K562 (cell line): ENCODE measurements around the gene PRPF8. TPM values are rescaled to one million over a fixed set of nuclear protein-coding genes. Genes with fewer than 3 reads are reported as not detected.

Source experiments
- DNMT1 ChIP-seq: fragments of 450-650 bp; IDR thresholded peaks from 2 replicates; pipeline ENCODE4 v1.6.1; 2016; ENCODE audit warnings: antibody characterized with exemption, mild to moderate bottlenecking
- HNRNPK ChIP-seq: fragments of 200-400 bp; formaldehyde crosslinking; IDR thresholded peaks from one replicate; pipeline ENCODE4 v1.6.1; 2018; ENCODE audit warnings: mild to moderate bottlenecking, low read depth, low read length; ENCODE audit not compliant: poor library complexity, severe bottlenecking
- MBD2 ChIP-seq: sonication (generic); IDR thresholded peaks from 2 replicates; pipeline ENCODE4 v1.6.1; 2016; ENCODE audit warnings: low read depth, borderline replicate concordance
- PCBP2 ChIP-seq: fragments of 200-400 bp; formaldehyde crosslinking; IDR thresholded peaks from 2 replicates; pipeline ENCODE4 v1.6.1; 2018; ENCODE audit warnings: low read length, low read depth, mild to moderate bottlenecking, moderate library complexity; ENCODE audit not compliant: poor library complexity, severe bottlenecking
- PRPF4 ChIP-seq: fragments of 200-400 bp; formaldehyde crosslinking; IDR thresholded peaks from one replicate; pipeline ENCODE4 v1.6.1; 2017; ENCODE audit warnings: low read length, low read depth, mild to moderate bottlenecking; ENCODE audit not compliant: insufficient read depth, poor library complexity, severe bottlenecking
- ZBTB7A ChIP-seq: IDR thresholded peaks from 2 replicates; pipeline ENCODE4 v1.6.1; 2011; ENCODE audit warnings: low read depth, mild to moderate bottlenecking, low read length, moderate library complexity, borderline replicate concordance; ENCODE audit not compliant: control insufficient read depth
- ZNF324 ChIP-seq: fragments of 250-450 bp; sonication (Bioruptor Pico); IDR thresholded peaks from 2 replicates; pipeline ENCODE4 v1.4.0; 2020; ENCODE audit warnings: mild to moderate bottlenecking
- ZNF707 ChIP-seq: fragments of 250-450 bp; sonication (Bioruptor Pico); conservative IDR thresholded peaks from 2 replicates; pipeline ENCODE4 v1.8.0; 2022; ENCODE audit warnings: inconsistent platforms, mild to moderate bottlenecking, moderate library complexity
- polyA plus RNA-seq, 8 experiments: library from polyadenylated mRNA; depleted of rRNA in 4 of 8; stranded (reverse) in 5 of 8; unstranded in 3 of 8; fragments of >200 nt; fragmentation: Nextera tagmentation in 2 of 8; fragmentation: Illumina TruSeq in 1 of 8; extraction: Ambion mirVana in 2 of 8; extraction: Trizol in 1 of 8; gene quantifications; 2 replicates each; pipeline versions ENCODE4 v1.2.1 to v1.2.3, GENCODE V29; 2011 to 2014; ENCODE audit warnings: inconsistent platforms in 1 of 8, missing spikeins in 1 of 8
- total RNA-seq, 7 experiments: library from RNA; depleted of rRNA in 6 of 7; stranded (reverse); fragments of >200 nt in 6 of 7; fragmentation: Illumina TruSeq in 2 of 7; extraction: Trizol in 2 of 7; gene quantifications; 2 replicates each; pipeline versions ENCODE4 v1.2.1 to v1.2.3, GENCODE V29; 2011 to 2021; ENCODE audit warnings: low replicate concordance in 1 of 7
- TF ChIP-seq, protein P1 (sequence below): fragments of 450-650 bp; formaldehyde crosslinking; IDR thresholded peaks from 2 replicates; pipeline ENCODE4 v1.4.0; 2022; ENCODE audit warnings: missing genetic modification characterization
- TF ChIP-seq, protein P2 (sequence below): fragments of 450-650 bp; IDR thresholded peaks from 2 replicates; pipeline ENCODE4 v1.6.1; 2016; ENCODE audit warnings: low read depth
- TF ChIP-seq, protein P3 (sequence below), 2 experiments: fragments of 250-450 bp in 1 of 2; fragments of 450-650 bp in 1 of 2; sonication (Bioruptor Pico) in 1 of 2; IDR thresholded peaks; 2 replicates each; pipeline versions ENCODE4 v1.6.1 to v1.8.0; 2016 to 2021; ENCODE audit warnings: mild to moderate bottlenecking in 2 of 2, moderate library complexity in 2 of 2, missing compliant biosample characterization in 1 of 2, missing genetic modification characterization in 1 of 2
- TF ChIP-seq, protein P4 (sequence below), 2 experiments: IDR thresholded peaks; 2 replicates each; pipeline ENCODE4 v1.6.1; 2011; ENCODE audit warnings: borderline replicate concordance in 1 of 2, control low read depth in 1 of 2, low read depth in 1 of 2, low read length in 1 of 2, mild to moderate bottlenecking in 1 of 2, mixed read lengths in 1 of 2, moderate library complexity in 1 of 2; ENCODE audit not compliant: insufficient read depth in 1 of 2, insufficient read length in 1 of 2, poor library complexity in 1 of 2, severe bottlenecking in 1 of 2; ENCODE audit errors: extremely low read depth in 1 of 2

PRPF8 gene
- total and polyA plus RNA-seq, 9 of the 15 experiments (the other 6 are each of a cell fraction or from before 2014, with no cell fraction given), result 64.3 to 294 (median 85.9) TPM

DNA sequence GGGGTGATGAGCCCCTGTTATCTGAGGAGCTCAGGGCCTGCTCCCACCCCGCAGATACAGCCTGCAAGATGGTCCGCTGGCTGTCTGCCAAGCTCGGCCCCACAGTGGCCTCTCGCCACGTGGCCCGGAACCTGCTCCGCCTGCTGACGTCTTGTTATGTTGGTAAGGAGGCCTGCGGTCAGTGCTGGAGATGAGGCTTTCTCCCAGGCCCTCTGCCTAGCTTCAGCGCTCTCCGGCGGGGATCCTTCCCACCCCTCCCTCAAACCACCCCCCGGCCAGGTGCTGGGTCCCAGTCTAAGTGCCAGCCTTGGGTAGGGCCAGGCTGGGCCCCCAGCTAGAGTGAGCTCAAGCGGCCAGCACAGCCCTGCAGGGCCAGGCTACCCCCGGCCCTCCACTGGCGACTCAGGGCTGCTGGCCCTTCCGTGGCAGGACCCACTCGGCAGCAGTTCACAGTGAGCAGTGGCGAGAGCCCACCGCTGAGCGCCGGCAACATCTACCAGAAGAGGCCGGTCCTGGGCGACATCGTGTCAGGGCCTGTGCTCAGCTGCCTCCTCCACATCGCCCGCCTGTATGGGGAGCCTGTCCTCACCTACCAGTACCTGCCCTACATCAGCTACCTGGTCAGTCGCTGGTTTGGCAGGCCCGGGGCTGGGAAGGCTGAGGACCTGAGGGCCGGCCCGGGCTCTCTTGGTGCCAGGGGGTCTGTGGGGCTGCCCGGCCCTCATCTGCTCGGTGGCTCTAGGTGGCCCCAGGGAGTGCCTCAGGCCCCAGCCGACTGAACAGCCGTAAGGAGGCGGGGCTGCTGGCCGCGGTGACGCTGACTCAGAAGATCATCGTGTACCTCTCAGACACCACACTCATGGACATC, 45.9 kb upstream of the PRPF8 start (continued):
- TF ChIP-seq ZBTB7A, result peak; percentile 47; the same call in 1 of the 2 replicates
- TF ChIP-seq DNMT1, result no peak
- no peak for TF ChIP-seq ZNF707 (CRISPR knock-in tag)
- no peak for TF ChIP-seq HNRNPK
- TF ChIP-seq, protein P1, sequence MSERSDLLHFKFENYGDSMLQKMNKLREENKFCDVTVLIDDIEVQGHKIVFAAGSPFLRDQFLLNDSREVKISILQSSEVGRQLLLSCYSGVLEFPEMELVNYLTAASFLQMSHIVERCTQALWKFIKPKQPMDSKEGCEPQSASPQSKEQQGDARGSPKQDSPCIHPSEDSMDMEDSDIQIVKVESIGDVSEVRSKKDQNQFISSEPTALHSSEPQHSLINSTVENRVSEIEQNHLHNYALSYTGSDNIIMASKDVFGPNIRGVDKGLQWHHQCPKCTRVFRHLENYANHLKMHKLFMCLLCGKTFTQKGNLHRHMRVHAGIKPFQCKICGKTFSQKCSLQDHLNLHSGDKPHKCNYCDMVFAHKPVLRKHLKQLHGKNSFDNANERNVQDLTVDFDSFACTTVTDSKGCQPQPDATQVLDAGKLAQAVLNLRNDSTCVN (CRISPR knock-in tag), result no peak
- TF ChIP-seq PRPF4, result no peak
- TF ChIP-seq MBD2, result peak; percentile 20; the same call in 1 of the 2 replicates
- TF ChIP-seq, protein P2, sequence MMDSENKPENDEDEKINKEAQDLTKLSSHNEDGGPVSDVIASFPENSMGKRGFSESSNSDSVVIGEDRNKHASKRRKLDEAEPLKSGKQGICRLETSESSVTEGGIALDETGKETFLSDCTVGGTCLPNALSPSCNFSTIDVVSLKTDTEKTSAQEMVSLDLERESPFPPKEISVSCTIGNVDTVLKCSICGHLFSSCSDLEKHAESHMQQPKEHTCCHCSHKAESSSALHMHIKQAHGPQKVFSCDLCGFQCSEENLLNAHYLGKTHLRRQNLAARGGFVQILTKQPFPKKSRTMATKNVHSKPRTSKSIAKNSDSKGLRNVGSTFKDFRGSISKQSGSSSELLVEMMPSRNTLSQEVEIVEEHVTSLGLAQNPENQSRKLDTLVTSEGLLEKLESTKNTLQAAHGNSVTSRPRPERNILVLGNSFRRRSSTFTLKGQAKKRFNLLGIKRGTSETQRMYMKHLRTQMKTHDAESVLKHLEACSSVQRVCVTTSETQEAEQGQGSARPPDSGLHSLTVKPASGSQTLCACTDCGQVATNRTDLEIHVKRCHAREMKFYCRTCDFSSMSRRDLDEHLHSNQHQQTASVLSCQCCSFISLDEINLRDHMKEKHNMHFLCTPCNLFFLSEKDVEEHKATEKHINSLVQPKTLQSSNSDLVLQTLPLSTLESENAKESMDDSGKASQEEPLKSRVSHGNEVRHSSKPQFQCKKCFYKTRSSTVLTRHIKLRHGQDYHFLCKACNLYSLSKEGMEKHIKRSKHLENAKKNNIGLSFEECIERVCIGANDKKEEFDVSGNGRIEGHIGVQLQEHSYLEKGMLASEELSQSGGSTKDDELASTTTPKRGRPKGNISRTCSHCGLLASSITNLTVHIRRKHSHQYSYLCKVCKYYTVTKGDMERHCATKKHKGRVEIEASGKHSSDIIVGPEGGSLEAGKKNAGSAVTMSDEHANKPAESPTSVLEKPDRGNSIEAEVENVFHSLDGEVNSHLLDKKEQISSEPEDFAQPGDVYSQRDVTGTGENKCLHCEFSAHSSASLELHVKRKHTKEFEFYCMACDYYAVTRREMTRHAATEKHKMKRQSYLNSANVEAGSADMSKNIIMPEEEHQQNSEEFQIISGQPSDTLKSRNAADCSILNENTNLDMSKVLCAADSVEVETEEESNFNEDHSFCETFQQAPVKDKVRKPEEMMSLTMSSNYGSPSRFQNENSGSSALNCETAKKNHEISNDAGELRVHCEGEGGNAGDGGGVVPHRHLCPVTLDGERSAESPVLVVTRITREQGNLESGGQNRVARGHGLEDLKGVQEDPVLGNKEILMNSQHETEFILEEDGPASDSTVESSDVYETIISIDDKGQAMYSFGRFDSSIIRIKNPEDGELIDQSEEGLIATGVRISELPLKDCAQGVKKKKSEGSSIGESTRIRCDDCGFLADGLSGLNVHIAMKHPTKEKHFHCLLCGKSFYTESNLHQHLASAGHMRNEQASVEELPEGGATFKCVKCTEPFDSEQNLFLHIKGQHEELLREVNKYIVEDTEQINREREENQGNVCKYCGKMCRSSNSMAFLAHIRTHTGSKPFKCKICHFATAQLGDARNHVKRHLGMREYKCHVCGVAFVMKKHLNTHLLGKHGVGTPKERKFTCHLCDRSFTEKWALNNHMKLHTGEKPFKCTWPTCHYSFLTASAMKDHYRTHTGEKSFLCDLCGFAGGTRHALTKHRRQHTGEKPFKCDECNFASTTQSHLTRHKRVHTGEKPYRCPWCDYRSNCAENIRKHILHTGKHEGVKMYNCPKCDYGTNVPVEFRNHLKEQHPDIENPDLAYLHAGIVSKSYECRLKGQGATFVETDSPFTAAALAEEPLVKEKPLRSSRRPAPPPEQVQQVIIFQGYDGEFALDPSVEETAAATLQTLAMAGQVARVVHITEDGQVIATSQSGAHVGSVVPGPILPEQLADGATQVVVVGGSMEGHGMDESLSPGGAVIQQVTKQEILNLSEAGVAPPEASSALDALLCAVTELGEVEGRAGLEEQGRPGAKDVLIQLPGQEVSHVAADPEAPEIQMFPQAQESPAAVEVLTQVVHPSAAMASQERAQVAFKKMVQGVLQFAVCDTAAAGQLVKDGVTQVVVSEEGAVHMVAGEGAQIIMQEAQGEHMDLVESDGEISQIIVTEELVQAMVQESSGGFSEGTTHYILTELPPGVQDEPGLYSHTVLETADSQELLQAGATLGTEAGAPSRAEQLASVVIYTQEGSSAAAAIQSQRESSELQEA, result no peak
- TF ChIP-seq PCBP2, result no peak
- TF ChIP-seq, protein P3, sequence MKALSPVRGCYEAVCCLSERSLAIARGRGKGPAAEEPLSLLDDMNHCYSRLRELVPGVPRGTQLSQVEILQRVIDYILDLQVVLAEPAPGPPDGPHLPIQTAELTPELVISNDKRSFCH (CRISPR knock-in tag; IDR thresholded peaks at IDR 0.05), result no peak
- TF ChIP-seq, protein P3 (tag; IDR thresholded peaks at IDR 0.05), result 0 out of 2 replicates have a peak, but pooled peaks have one; percentile 44
- TF ChIP-seq, protein P4, sequence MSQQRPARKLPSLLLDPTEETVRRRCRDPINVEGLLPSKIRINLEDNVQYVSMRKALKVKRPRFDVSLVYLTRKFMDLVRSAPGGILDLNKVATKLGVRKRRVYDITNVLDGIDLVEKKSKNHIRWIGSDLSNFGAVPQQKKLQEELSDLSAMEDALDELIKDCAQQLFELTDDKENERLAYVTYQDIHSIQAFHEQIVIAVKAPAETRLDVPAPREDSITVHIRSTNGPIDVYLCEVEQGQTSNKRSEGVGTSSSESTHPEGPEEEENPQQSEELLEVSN (IDR thresholded peaks at IDR 0.05; ENCODE audit: borderline replicate concordance in 1 of 2, extremely low read depth in 1 of 2, insufficient read depth in 1 of 2, insufficient read length in 1 of 2, low read depth in 1 of 2, low read length in 1 of 2, poor library complexity in 1 of 2, severe bottlenecking in 1 of 2), result peak; percentile 85 to 89
- no peak for TF ChIP-seq ZNF324 (CRISPR knock-in tag)
